Measurements from ENCODE around the gene ITPKC.
"Not testable (repeated sequence)": the region's sequence is repeated elsewhere in the genome, so short reads cannot be mapped to it uniquely, and the experiment has no call there.

ITPKC gene

GRCh38 chr19:40774916-40775631 is 58.2 kb downstream of the ITPKC start, which contains the start of gene MIA:
Gene MIA (plus strand): TSS chr19:40775521. CDS start chr19:40775543, 22 bp downstream.
- no peak for DNase-seq

- DNase-seq: no peak
These were observed 58.7 kb downstream of the ITPKC start for GRCh38 chr19:40775632-40776022.

- no peak for DNase-seq
These were observed 59.5 kb downstream of the ITPKC start for GRCh38 chr19:40776364-40776763.

- DNase-seq: no peak
These were observed 60.2 kb downstream of the ITPKC start for GRCh38 chr19:40776932-40777644.

GRCh38 chr19:40777645-40777936 is 60.7 kb downstream of the ITPKC start:
- no peak for DNase-seq

GRCh38 chr19:40777937-40778705 is 61.2 kb downstream of the ITPKC start, which contains the start of gene RAB4B:
Gene RAB4B (plus strand): TSS chr19:40778247. CDS start chr19:40778376, 129 bp downstream.
- peak; percentile 79 for DNase-seq

GRCh38 chr19:40778706-40779284 is 61.9 kb downstream of the ITPKC start:
- DNase-seq: no peak

GRCh38 chr19:40780582-40780981 is 63.7 kb downstream of the ITPKC start:
- no peak for DNase-seq

GRCh38 chr19:40781140-40781539 is 64.2 kb downstream of the ITPKC start:
- DNase-seq: no peak

- no peak for DNase-seq
These were observed 66.8 kb downstream of the ITPKC start for GRCh38 chr19:40783711-40784110.

- not testable (repeated sequence) for DNase-seq
These were observed 67.2 kb downstream of the ITPKC start for GRCh38 chr19:40784146-40784545.

GRCh38 chr19:40785526-40785925 is 68.6 kb downstream of the ITPKC start:
- DNase-seq: no peak

GRCh38 chr19:40786060-40787037 is 69.4 kb downstream of the ITPKC start:
- DNase-seq: no peak
